Activated CD4-positive, alpha-beta T cell treated with anti-CD3 and anti-CD28 coated beads, Interleukin-2, amount 10 ng/mL, durations not matched to agents 24 days and 14 days (primary cell): ENCODE data around the gene REV1. TPM values are rescaled to one million over a fixed set of nuclear protein-coding genes. Genes with fewer than 3 reads are reported as not detected.
"Not testable (repeated sequence)": the region's sequence is repeated elsewhere in the genome, so short reads cannot be mapped to it uniquely, and the experiment has no call there.

Experiments used
- DNase-seq: peaks from one replicate; pipeline ENCODE4 v3.0.0; 2022
- H3K27ac Mint-ChIP-seq: one replicate; pipeline ENCODE4 v1.8.0; 2022; ENCODE audit warnings: mild to moderate bottlenecking, mixed read lengths
- H3K27me3 Mint-ChIP-seq: one replicate; pipeline ENCODE4 v1.8.0; 2022; ENCODE audit warnings: mixed read lengths
- H3K36me3 Mint-ChIP-seq: one replicate; pipeline ENCODE4 v1.8.0; 2022; ENCODE audit warnings: low read depth, mild to moderate bottlenecking, mixed read lengths
- H3K4me1 Mint-ChIP-seq: one replicate; pipeline ENCODE4 v1.8.0; 2021; ENCODE audit warnings: mixed read lengths
- H3K4me3 Mint-ChIP-seq: one replicate; pipeline ENCODE4 v1.8.0; 2022; ENCODE audit warnings: mild to moderate bottlenecking, moderate library complexity, mixed read lengths
- H3K9me3 Mint-ChIP-seq: one replicate; pipeline ENCODE4 v1.8.0; 2021; ENCODE audit warnings: mixed read lengths
- intact Hi-C: fragments of 100-400 bp; cut with micrococcal nuclease; formaldehyde crosslinking; loops from one replicate; pipeline ENCODE4 v1.15.1; 2023
- total RNA-seq: library from RNA; stranded (reverse); gene quantifications from 2 replicates; pipeline ENCODE4 v1.2.3, GENCODE V29; 2022

The REV1 gene
- total RNA-seq, result 47.8 and 48.9 TPM in 2 replicates

DNA sequence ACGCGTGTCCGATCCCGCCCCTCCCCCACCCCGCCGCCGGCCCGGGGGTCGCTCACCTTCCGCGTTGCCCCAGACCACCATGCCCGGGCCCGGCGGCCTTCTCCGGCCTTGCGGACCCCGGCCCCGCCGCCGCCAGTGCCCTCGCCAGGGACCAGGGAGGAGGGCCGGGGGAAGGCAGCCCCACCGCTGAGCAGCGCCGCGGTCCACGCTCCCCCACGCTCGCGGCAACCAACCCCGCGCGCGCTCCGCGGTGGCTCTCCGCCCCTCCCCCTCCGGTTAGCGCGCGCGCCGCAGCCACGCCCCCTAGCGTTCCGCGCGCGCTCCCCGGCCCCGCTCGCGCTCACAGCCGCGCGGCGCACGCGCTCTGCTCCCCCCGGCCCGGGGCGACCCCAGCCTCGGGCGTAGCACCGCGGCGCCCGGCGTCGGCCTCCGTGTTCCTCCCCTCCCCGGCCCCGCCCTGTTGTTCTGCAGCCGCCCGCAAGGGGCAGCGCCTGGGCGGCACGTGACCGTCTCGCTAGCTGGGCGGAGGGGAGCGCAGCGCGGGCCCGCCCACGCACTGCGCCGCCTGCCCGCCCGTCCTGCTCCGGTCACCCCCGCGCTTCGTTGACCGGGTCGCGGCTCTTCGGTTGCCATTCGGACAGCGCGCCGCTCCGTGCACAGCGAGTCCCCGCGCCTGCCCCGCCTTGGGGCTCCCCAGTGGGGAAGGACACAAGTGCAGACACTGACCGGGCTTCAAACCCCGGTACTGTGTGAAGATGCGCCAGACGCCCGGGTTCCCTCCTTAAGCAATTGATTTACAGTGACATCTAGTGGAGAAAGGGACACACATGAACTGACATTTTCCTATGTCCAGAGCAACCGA lies at the start of gene REV1:
Gene REV1, minus strand, starts transcription at position 257 of the 862 bp plus-strand sequence. CDS start 25,042 bp downstream, outside the sequence.
- H3K36me3 Mint-ChIP-seq, result peaks cover 7% of the 10 kb centered on the region
- peak; percentile 97 for DNase-seq
- peaks cover 25% of the 10 kb centered on the region for H3K4me1 Mint-ChIP-seq
- H3K27ac Mint-ChIP-seq, result peak within 1 kb of the TSS; percentile 95
- intact Hi-C loops, result loop anchor here (1.0 to 5.0 kb wide), 5 partner anchors 154 to 882 kb away; partner anchors contain the start of genes C2orf15, COA5, MITD1 and MRPL30
- no peaks in the 10 kb centered on the region for H3K9me3 Mint-ChIP-seq
- peak within 1 kb of the TSS; percentile 92 for H3K4me3 Mint-ChIP-seq
- no peaks in the 10 kb centered on the region for H3K27me3 Mint-ChIP-seq

- H3K4me3 Mint-ChIP-seq, result no peak overlapping the region
- no peaks in the 10 kb centered on the region for H3K36me3 Mint-ChIP-seq
- intact Hi-C loops, result no loop called here
These were observed 48.2 kb upstream of the REV1 start for GRCh38 chr2:99537910-99538485.

GRCh38 chr2:99524056-99524455 lies 34.2 kb upstream of the REV1 start:
- DNase-seq, result no peak
- intact Hi-C loops, result no loop called here
- no peaks in the 10 kb centered on the region for H3K4me1 Mint-ChIP-seq
- no peak overlapping the region for H3K27ac Mint-ChIP-seq
- peaks cover 4% of the 10 kb centered on the region for H3K27me3 Mint-ChIP-seq
- no peak overlapping the region for H3K4me3 Mint-ChIP-seq
- no peaks in the 10 kb centered on the region for H3K9me3 Mint-ChIP-seq
- H3K36me3 Mint-ChIP-seq, result no peaks in the 10 kb centered on the region

More at GRCh38 chr2:99537910-99538485, 48.2 kb upstream of the REV1 start:
- DNase-seq, result no peak
- Mint-ChIP-seq H3K27ac (no peak overlapping the region), H3K9me3 (no peaks in the 10 kb centered on the region), H3K4me1 (no peaks in the 10 kb centered on the region), H3K27me3 (peaks cover 8% of the 10 kb centered on the region)

- no peaks in the 10 kb centered on the region for H3K4me1 Mint-ChIP-seq
These were observed 32.3 kb upstream of the REV1 start for GRCh38 chr2:99522157-99522556.

GRCh38 chr2:99520813-99521212 lies 31.0 kb upstream of the REV1 start:
- H3K27ac Mint-ChIP-seq, result no peak overlapping the region
- intact Hi-C loops, result no loop called here
- no peak overlapping the region for H3K4me3 Mint-ChIP-seq
- no peaks in the 10 kb centered on the region for H3K9me3 Mint-ChIP-seq
- H3K4me1 Mint-ChIP-seq, result no peaks in the 10 kb centered on the region
- no peak for DNase-seq
- peaks cover 8% of the 10 kb centered on the region for H3K27me3 Mint-ChIP-seq
- H3K36me3 Mint-ChIP-seq, result no peaks in the 10 kb centered on the region

More at GRCh38 chr2:99522157-99522556, 32.3 kb upstream of the REV1 start:
- Mint-ChIP-seq H3K9me3 (no peaks in the 10 kb centered on the region), H3K4me3 (no peak overlapping the region), H3K27ac (no peak overlapping the region), H3K36me3 (no peaks in the 10 kb centered on the region), H3K27me3 (peaks cover 6% of the 10 kb centered on the region)
- DNase-seq, result no peak
- intact Hi-C loops, result no loop called here

- no peak for DNase-seq
- H3K4me3 Mint-ChIP-seq, result no peak overlapping the region
- intact Hi-C loops, result no loop called here
- H3K4me1 Mint-ChIP-seq, result no peaks in the 10 kb centered on the region
- H3K9me3 Mint-ChIP-seq, result no peaks in the 10 kb centered on the region
- no peaks in the 10 kb centered on the region for H3K36me3 Mint-ChIP-seq
- H3K27ac Mint-ChIP-seq, result no peak overlapping the region
- peaks cover 11% of the 10 kb centered on the region for H3K27me3 Mint-ChIP-seq
These were observed 30.4 kb upstream of the REV1 start for GRCh38 chr2:99520195-99520594.

- Mint-ChIP-seq H3K27me3 (peaks cover 10% of the 10 kb centered on the region), H3K27ac (no peak overlapping the region), H3K36me3 (no peaks in the 10 kb centered on the region), H3K4me1 (no peaks in the 10 kb centered on the region), H3K9me3 (no peaks in the 10 kb centered on the region), H3K4me3 (no peak overlapping the region)
- intact Hi-C loops, result no loop called here
- no peak for DNase-seq
These were observed 24.5 kb upstream of the REV1 start for GRCh38 chr2:99514357-99514756.

DNA sequence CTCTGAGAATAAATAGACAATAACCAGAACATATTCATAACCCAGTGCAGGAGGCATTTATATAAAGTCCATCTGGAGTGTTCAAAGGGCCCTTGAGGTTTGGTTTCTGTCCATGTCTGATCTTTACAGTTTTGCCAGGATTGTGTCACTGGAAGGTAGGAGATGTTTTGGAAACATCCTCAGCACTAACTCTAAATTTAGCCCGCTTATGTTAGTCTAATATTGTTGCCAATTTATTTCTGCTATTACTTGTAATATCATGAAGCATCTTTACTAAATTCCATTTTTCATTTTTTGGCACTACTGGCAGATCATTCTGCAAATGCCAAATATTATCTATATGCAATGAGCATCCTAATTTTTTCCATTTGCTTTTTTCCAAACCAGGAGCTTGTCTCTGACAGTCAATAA lies 22.4 kb upstream of the REV1 start:
- Mint-ChIP-seq H3K27ac (no peak overlapping the region), H3K27me3 (peaks cover 9% of the 10 kb centered on the region), H3K4me3 (no peak overlapping the region), H3K9me3 (no peaks in the 10 kb centered on the region), H3K4me1 (no peaks in the 10 kb centered on the region), H3K36me3 (no peaks in the 10 kb centered on the region)
- no peak for DNase-seq
- intact Hi-C loops, result no loop called here

DNA sequence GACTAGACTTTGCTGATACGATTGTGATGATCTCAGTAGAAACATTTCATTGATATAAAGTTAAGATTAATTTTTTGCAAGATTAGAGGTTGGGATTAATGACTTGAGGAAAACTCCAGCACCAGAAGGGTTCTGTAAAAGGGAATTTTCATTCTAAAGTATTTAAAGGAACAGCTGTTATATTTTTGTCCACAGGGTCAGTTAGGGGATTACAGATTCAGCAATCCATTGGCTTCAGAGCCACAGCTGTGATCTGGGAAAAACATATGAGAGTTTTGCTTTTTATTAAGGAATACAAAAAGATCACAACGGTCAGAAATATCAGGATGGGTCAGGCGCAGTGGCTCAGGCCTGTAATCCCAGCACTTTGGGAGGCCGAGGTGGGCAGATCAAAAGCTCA lies 19.6 kb upstream of the REV1 start:
- no peak for DNase-seq
- no peak overlapping the region for H3K27ac Mint-ChIP-seq
- H3K27me3 Mint-ChIP-seq, result peaks cover 1% of the 10 kb centered on the region
- H3K4me1 Mint-ChIP-seq, result no peaks in the 10 kb centered on the region
- intact Hi-C loops, result no loop called here
- no peaks in the 10 kb centered on the region for H3K9me3 Mint-ChIP-seq
- no peak overlapping the region for H3K4me3 Mint-ChIP-seq
- H3K36me3 Mint-ChIP-seq, result no peaks in the 10 kb centered on the region

DNA sequence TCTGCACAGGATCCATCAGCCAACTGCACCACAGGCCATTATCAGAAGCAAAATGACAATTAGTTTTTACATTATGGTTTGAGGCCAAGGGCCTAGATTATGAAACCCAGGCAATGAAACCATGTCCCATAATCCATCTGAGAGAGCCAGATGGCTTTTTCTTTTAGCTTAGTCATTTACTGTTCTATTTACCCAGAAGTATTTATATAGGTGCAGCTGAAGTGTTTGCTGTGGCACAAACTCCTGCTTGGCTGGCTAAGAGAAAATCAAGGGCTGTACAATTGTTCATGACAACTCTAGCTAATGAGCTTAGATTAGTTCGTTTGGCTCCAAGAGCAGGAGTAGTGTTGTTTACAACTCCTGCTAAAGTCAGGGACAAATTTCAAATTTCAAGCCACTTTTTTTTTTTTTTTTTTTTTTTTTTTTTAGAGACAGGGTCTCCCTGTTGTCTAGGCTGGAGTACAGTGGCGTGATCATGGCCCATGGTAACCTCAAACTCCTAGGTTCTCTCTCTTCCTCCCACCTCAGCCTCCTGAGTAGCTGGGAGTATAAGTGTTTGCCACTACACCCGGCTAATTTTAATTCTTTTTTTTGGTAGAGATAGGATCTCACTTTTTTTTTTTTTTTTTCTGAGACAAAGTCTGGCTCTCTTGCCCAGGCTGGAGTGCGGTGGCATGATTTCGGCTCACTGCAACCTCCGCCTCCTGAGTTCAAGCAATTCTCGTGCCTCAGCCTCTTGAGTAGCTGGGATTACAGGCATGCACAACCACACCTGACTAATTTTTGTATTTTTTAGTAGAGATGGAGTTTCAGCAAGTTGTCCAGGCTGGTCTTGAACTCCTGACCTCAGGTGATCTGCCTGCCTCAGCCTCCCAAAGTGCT lies 18.4 kb upstream of the REV1 start:
- no peak for DNase-seq
- Mint-ChIP-seq H3K9me3 (no peaks in the 10 kb centered on the region), H3K4me3 (no peak overlapping the region), H3K36me3 (no peaks in the 10 kb centered on the region), H3K27ac (no peak overlapping the region), H3K27me3 (peaks cover 1% of the 10 kb centered on the region), H3K4me1 (peaks cover 6% of the 10 kb centered on the region)
- intact Hi-C loops, result no loop called here

- Mint-ChIP-seq H3K4me1 (peaks cover 6% of the 10 kb centered on the region), H3K36me3 (no peaks in the 10 kb centered on the region), H3K27ac (no peak overlapping the region), H3K4me3 (no peak overlapping the region), H3K27me3 (peaks cover 4% of the 10 kb centered on the region), H3K9me3 (no peaks in the 10 kb centered on the region)
- intact Hi-C loops, result no loop called here
- no peak for DNase-seq
These were observed 15.2 kb upstream of the REV1 start for GRCh38 chr2:99504844-99505584.

- H3K4me3 Mint-ChIP-seq, DNase-seq, H3K27ac Mint-ChIP-seq, H3K4me1 Mint-ChIP-seq, H3K9me3 Mint-ChIP-seq, H3K36me3 Mint-ChIP-seq, intact Hi-C loops: not testable (repeated sequence)
- peaks cover 12% of the 10 kb centered on the region for H3K27me3 Mint-ChIP-seq
These were observed 14.0 kb upstream of the REV1 start for GRCh38 chr2:99503662-99504416.

DNA sequence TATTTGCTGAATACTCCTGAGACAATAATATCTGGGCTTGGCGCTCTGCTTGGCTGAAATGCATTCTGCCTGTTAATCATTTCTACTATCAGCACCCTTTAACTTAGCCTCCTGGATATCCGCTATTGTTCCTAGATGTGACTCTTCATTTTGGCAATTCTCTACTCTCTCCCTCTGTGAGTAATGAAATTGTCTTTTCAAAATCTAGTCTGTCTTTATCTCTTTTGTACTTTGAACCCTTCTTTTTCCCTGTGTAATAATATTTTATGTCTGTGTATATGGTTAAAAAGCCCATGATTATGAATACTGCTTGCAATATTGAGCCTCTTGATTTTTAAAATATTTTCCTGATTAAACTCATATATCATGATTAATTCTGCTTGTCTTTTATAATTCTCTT lies 6.2 kb upstream of the REV1 start:
- Mint-ChIP-seq H3K9me3 (no peaks in the 10 kb centered on the region), H3K4me1 (peaks cover 5% of the 10 kb centered on the region), H3K27ac (no peak overlapping the region), H3K4me3 (no peak overlapping the region), H3K27me3 (peaks cover 17% of the 10 kb centered on the region), H3K36me3 (no peaks in the 10 kb centered on the region)
- DNase-seq, result no peak
- intact Hi-C loops, result no loop called here
